Dermis microvascular lymphatic vessel endothelial cell (primary cell): ENCODE data around the gene TRIM21. TPM values are rescaled to one million over a fixed set of nuclear protein-coding genes. Genes with fewer than 3 reads are reported as not detected.
"Not testable (repeated sequence)": the region's sequence is repeated elsewhere in the genome, so short reads cannot be mapped to it uniquely, and the experiment has no call there.

ENCODE experiments used
- DNase-seq, 2 donors: peaks; one replicate each; pipeline versions ENCODE4 v3.0.0 to v3.0.0-alpha.2; 2010; ENCODE audit warnings: low read depth in 2 of 2
- total RNA-seq: library from RNA; depleted of rRNA; stranded (reverse); fragments of >200 nt; gene quantifications from 2 replicates; pipeline ENCODE4 v1.2.1, GENCODE V29; 2014

TRIM21 gene
- total RNA-seq, result 25.9 and 29.1 TPM in 2 replicates

DNA sequence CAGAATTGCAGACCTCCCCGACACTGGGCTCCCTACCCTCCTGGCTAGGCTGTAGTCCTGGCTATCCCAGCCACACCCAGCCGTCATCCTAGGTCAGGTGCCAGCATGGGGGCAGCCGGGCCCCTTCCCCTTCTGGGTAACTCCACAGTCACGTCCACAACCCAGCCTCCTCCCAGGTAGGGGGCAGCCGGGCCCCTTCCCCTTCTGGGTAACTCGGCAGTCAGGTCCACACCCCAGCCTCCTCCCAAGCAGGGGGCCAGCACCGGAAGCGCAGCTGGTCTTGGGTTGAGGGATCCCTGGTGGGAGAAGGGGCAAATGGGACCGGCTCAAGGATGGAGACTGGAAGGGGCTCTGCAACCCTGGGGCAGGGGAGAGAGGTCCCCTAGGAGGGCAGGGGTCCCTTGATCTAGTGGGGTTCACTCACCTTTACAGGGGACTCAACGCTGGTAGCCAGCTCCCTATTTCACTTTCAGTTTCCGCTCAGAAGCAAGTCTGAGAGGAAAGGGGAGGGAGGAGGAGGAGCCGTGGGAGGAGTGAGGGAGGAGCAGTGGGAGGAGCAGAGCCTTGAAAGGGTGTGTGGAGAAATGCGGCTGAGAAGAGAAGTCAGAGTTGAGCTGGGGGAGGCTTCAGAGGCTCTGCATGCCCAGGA is at the start of gene TRIM21:
Gene TRIM21 (minus strand): TSS at position 494 of the 649 bp plus-strand sequence. CDS start 3,293 bp downstream, outside the sequence.
- DNase-seq, result peak; percentile 29 to 76

- DNase-seq, result no peak
These were observed 48.0 kb upstream of the TRIM21 start for GRCh38 chr11:4441515-4441914.

- DNase-seq, result no peak
These were observed 42.9 kb upstream of the TRIM21 start for GRCh38 chr11:4436411-4436810.

DNA sequence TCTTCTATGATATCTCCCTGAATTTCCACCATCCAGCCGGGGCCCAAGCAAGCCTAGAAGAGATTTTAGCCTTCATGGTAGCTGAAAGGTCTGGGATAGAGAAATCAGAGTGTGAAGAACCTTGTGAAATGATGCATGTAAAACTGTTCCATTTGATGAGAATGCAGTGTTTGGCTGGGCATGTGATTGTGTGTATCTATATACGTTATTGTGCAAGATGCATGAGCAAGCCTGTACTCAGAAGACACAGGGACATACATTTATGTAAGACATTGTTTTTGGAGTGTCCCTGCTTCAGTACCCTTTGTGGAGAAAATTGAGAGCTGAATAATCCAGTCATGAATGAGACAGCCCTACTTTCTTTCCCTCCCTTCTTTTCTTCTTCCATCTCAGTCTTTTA is 40.4 kb upstream of the TRIM21 start:
- no peak for DNase-seq

DNA sequence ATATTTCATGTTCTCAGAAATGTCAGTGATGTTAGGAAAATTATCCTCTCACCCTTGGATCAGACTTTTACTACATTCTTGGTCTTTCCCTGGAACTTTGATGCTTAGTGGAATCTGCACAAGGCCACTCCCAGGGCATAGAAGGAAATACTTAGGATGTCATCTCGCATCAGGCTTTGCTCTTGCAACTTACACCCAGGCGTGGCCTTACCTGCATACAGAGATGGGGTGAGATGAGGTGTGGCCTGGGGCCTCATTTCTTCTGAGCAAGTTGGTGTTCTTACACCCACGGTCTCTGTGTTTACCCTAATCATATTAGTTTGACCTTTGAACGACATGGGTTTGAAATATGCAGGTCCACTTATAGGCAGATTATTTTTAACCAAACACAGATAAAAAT is 36.5 kb upstream of the TRIM21 start:
- no peak for DNase-seq

DNA sequence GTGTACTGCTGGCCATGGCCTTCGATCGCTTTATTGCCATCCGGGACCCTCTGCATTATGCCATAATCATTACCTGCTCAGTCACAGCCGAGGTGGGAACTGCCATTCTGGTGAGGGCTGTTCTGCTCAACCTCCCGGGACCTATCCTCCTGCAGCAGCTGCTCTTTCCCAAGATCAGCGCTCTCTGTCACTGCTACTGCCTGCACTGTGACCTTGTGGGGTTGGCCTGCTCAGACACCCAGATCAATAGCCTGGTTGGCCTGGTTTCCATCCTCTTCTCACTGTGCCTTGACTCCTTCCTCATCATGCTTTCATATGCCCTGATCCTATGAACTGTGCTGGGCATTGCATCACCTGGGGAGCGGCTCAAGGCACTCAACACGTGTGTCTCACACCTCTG is 24.9 kb upstream of the TRIM21 start:
- no peak for DNase-seq

GRCh38 chr11:4416816-4417215 is 23.3 kb upstream of the TRIM21 start:
- no peak for DNase-seq

DNA sequence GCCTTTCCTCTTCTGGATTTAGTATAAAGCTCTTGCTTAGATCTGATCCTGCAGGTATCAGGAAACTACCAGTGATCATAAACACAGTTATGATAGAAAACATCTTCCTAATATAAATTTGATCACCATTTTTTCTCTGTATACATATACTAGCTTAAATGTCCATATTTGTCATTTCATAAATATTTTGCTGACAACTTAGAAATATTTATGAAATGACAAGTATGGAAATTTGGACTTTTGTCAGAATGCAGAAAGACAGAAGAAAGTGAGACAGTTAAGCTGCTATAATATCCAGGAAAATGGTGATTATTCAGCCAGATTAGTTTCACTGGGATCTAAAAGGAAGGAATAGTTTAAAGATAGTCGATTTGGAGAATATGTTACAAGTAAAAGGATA is 22.8 kb upstream of the TRIM21 start:
- DNase-seq, result no peak

- not testable (repeated sequence) for DNase-seq
These were observed 12.7 kb upstream of the TRIM21 start for GRCh38 chr11:4406206-4406605.

GRCh38 chr11:4393858-4394223 is 339 bp upstream of the TRIM21 start:
- DNase-seq, result no peak

DNA sequence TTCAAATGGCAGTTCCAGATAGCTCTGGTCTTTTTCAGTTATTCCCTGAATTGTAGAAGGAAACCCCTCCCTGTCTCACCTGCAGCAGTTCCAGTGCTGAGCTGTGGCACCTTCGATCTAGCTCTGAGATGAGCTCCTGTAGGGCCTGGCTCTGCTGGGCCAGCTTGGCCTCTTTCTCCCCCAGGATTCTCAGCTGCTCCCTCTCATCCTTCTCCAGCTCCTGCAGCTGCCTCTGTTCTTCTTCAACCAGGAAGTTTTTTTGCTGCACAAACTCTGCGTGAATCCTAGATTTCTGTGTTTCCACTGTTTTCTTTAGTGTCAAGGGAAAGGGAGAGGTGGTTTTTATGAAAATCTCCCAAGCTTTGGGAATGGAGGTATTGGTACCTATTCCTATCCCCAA is 5.3 kb downstream of the TRIM21 start:
- DNase-seq, result no peak

DNA sequence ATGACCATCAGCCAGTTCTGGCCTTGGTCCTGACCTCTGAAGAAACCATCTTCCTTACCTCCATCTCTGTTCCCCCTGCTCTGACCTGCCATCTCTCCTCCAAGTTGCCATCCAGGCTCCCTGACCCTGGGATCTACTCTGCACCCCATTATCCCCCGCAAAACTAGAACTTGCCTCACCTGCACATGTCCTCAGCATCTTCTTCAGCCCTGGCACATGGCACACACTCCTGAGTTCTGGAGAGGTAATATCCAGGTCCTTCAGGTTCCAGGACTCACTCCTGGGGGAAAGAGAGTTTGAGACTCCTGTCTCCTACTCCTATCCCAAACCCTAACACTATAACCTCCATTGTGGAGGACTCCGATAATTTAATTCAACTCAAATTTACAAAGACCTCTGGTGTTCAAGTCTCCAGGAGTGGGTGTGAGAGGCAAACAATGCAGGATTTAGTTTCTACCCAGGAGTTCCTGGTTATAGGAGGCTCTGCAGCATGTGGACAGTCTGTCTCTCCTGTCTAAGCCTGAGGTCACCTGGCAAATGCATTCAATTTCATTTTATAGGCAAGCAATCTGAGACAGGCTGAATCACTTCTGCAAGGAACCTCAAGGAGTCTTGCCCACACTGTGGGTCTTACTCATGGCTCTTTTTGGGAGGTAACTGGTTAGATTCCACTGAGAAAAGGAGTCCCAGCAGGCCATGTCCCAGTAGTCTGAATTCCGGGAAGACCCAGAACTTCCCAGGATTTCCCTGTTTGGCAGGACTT is 7.3 kb downstream of the TRIM21 start:
- no peak for DNase-seq

DNA sequence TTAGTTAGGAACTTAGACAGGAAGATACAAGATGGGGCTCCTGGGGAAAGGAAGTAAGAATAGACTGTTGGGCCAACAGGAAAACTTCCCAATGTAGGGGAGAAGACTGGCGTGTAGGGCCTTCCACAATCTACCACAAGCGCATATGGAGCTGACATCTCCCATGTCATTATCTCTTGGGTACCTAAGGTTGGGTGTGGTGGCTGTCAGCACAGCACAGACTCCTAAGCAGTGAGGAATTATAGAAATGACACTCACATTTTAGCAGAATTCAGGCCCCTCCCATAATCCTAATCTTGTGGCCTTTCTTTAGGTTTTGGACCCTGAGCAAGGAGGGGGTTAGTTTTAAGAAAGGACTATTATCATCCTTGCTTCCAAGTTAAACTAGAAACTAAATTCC is 11.6 kb downstream of the TRIM21 start:
- no peak for DNase-seq

DNA sequence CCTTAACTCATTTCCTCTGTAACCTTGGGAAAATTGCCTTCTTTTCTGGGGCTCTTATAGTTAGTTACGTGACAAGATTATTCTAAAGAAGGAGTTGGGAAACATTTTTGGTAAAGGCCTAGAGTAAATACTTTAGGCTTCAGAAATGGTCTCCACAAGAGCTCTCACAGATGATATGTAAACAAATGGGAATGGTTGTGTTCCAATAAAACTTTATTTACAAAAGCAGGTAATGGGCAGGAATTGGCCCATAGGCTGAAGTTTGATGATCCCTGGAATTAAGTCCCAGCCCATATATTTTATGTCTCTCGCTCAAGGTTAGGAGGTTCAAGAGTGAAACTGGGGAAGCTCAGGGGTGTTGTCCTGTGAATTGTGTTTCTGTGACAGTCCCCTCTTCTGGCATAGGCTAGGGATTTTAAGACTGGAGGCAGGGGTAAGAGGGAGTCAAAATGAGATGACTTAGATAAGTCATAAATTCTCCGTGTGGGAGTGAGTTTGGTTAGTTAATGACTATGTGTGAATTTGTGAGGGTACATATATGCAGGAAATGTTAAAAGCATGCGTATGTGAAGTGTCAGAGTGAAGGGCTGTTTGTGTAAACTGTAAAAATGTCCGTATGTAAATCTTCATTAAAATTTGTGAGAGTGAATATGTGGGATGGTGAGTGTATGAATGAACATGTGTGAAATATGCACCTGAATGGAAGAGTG is 17.9 kb downstream of the TRIM21 start:
- no peak for DNase-seq

- no peak for DNase-seq
These were observed 23.3 kb downstream of the TRIM21 start for GRCh38 chr11:4370166-4370565.

DNA sequence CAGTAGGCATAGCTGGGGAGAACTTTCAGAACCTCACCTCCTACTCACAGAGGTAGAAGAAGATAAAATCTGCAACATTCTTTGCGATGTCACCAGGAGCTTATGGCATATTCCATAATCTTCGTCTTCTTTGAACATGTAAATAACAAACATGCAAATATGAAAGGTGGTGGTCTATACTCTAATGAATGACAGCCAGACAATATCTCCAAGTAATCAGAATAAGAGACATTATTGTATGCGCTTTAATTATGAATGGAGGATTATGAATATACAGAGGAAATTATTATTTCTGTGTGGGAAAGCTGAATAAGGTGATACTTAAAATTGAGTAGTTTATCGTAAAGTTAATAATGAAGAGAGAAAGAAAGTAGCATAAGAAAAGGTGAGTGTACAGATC is 25.2 kb downstream of the TRIM21 start, which contains the start of gene OR52B4:
Gene OR52B4 (minus strand): TSS at position 101 of the 400 bp plus-strand sequence. CDS start 91 bp downstream, at position 10.
- no peak for DNase-seq

DNA sequence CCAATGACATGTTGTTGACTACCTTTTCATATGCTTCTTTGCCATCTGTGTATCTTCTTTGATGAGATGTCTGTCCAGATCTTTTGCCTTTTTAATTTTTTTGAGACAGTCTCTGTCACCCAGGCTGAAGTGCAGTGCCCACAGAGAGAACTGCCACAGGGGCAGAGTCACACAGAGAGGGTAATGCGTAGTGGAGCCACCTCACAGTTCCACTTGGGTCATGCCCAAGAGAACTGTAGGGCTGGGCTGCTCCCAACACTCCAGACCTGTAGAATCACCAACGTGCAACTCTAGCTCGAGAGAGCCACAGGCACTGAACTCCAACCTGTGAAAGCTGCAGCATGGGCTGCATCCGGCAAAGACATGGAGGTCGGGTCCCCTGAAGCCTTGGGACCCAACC is 45.4 kb downstream of the TRIM21 start:
- DNase-seq, result not testable (repeated sequence)

GRCh38 chr11:4345366-4345765 is 48.1 kb downstream of the TRIM21 start:
- not testable (repeated sequence) for DNase-seq
